ENCODE results near the gene ZNF385C. TPM values are rescaled to one million over a fixed set of nuclear protein-coding genes. Genes with fewer than 3 reads are reported as not detected.

The ZNF385C gene
- polyA plus RNA-seq, 1 donor from 2014 or later: 0.09 TPM

- Mint-ChIP-seq H3K27me3 (no peaks in the 10 kb centered on the region), H3K4me1 (peaks cover 0 to 5% (median 0%) of the 10 kb centered on the region in 3 donors), H3K27ac (peak overlapping the region in 1 of 3 donors; percentile 39)
These were observed 56.7 kb downstream of the ZNF385C start for GRCh38 chr17:42041619-42042018.

GRCh38 chr17:42040818-42041217, 57.5 kb downstream of the ZNF385C start:
- Mint-ChIP-seq H3K27ac (peak overlapping the region in 1 of 3 donors; percentile 39), H3K36me3 (peaks cover 4% of the 10 kb centered on the region), H3K9me3 (no peaks in the 10 kb centered on the region), H3K4me1 (peaks cover 0 to 4% (median 0%) of the 10 kb centered on the region in 3 donors), H3K27me3 (no peaks in the 10 kb centered on the region), H3K4me3 (no peak overlapping the region)

More at GRCh38 chr17:42041619-42042018, 56.7 kb downstream of the ZNF385C start:
- Mint-ChIP-seq H3K36me3 (peaks cover 6% of the 10 kb centered on the region), H3K9me3 (no peaks in the 10 kb centered on the region), H3K4me3 (no peak overlapping the region)

GRCh38 chr17:42039794-42040763, 58.2 kb downstream of the ZNF385C start:
- H3K4me1 Mint-ChIP-seq: no peaks in the 10 kb centered on the region
- H3K27ac Mint-ChIP-seq: no peak overlapping the region
- H3K4me3 Mint-ChIP-seq: no peak overlapping the region
- H3K27me3 Mint-ChIP-seq: no peaks in the 10 kb centered on the region
- peaks cover 3% of the 10 kb centered on the region for H3K36me3 Mint-ChIP-seq
- no peaks in the 10 kb centered on the region for H3K9me3 Mint-ChIP-seq

- no peak overlapping the region for H3K27ac Mint-ChIP-seq
- H3K9me3 Mint-ChIP-seq: no peaks in the 10 kb centered on the region
- H3K36me3 Mint-ChIP-seq: peaks cover 3% of the 10 kb centered on the region
- no peak overlapping the region for H3K4me3 Mint-ChIP-seq
- H3K27me3 Mint-ChIP-seq: no peaks in the 10 kb centered on the region
- H3K4me1 Mint-ChIP-seq: peaks cover 0 to 3% (median 2%) of the 10 kb centered on the region in 3 donors
These were observed 59.9 kb downstream of the ZNF385C start for GRCh38 chr17:42038221-42038973.

GRCh38 chr17:42034059-42034458, 64.2 kb downstream of the ZNF385C start:
- H3K36me3 Mint-ChIP-seq: peaks cover 1% of the 10 kb centered on the region
- H3K27ac Mint-ChIP-seq: no peak overlapping the region
- peaks cover 0 to 3% (median 2%) of the 10 kb centered on the region in 3 donors for H3K4me1 Mint-ChIP-seq
- no peaks in the 10 kb centered on the region for H3K9me3 Mint-ChIP-seq
- no peaks in the 10 kb centered on the region for H3K27me3 Mint-ChIP-seq
- H3K4me3 Mint-ChIP-seq: no peak overlapping the region

- no peaks in the 10 kb centered on the region for H3K27me3 Mint-ChIP-seq
- no peaks in the 10 kb centered on the region for H3K9me3 Mint-ChIP-seq
- H3K4me3 Mint-ChIP-seq: no peak overlapping the region
- peaks cover 0 to 3% (median 2%) of the 10 kb centered on the region in 3 donors for H3K4me1 Mint-ChIP-seq
- H3K27ac Mint-ChIP-seq: no peak overlapping the region
- H3K36me3 Mint-ChIP-seq: peaks cover 2% of the 10 kb centered on the region
These were observed 66.7 kb downstream of the ZNF385C start for GRCh38 chr17:42031584-42031983.

- Mint-ChIP-seq H3K36me3 (peaks cover 2% of the 10 kb centered on the region), H3K4me3 (no peak overlapping the region), H3K27ac (no peak overlapping the region)
These were observed 69.5 kb downstream of the ZNF385C start for GRCh38 chr17:42028791-42029127.

GRCh38 chr17:42027961-42028790, 70.1 kb downstream of the ZNF385C start:
- Mint-ChIP-seq H3K27me3 (no peaks in the 10 kb centered on the region), H3K9me3 (no peaks in the 10 kb centered on the region), H3K27ac (no peak overlapping the region), H3K4me3 (peak overlapping the region in 1 of 4 donors; percentile 5), H3K36me3 (peaks cover 2% of the 10 kb centered on the region), H3K4me1 (peaks cover 5 to 6% (median 6%) of the 10 kb centered on the region in 3 donors)

More at GRCh38 chr17:42028791-42029127, 69.5 kb downstream of the ZNF385C start:
- H3K4me1 Mint-ChIP-seq: peaks cover 6 to 8% (median 6%) of the 10 kb centered on the region in 3 donors
- H3K9me3 Mint-ChIP-seq: no peaks in the 10 kb centered on the region
- H3K27me3 Mint-ChIP-seq: no peaks in the 10 kb centered on the region

- H3K9me3 Mint-ChIP-seq: no peaks in the 10 kb centered on the region
- H3K27ac Mint-ChIP-seq: no peak overlapping the region
- peaks cover 5 to 6% (median 6%) of the 10 kb centered on the region in 3 donors for H3K4me1 Mint-ChIP-seq
- no peaks in the 10 kb centered on the region for H3K27me3 Mint-ChIP-seq
- no peak overlapping the region for H3K4me3 Mint-ChIP-seq
- peaks cover 2% of the 10 kb centered on the region for H3K36me3 Mint-ChIP-seq
These were observed 70.7 kb downstream of the ZNF385C start for GRCh38 chr17:42027590-42027889.

GRCh38 chr17:42026857-42027589, 71.2 kb downstream of the ZNF385C start:
- Mint-ChIP-seq H3K4me3 (no peak overlapping the region), H3K4me1 (peaks cover 6 to 9% (median 7%) of the 10 kb centered on the region in 3 donors), H3K27ac (no peak overlapping the region), H3K36me3 (peaks cover 3% of the 10 kb centered on the region), H3K27me3 (no peaks in the 10 kb centered on the region), H3K9me3 (no peaks in the 10 kb centered on the region)

GRCh38 chr17:42025936-42026335, 72.3 kb downstream of the ZNF385C start:
- H3K4me3 Mint-ChIP-seq: no peak overlapping the region
- peaks cover 13 to 17% (median 13%) of the 10 kb centered on the region in 3 donors for H3K4me1 Mint-ChIP-seq
- peak overlapping the region in 1 of 3 donors; percentile 5 for H3K27ac Mint-ChIP-seq
- H3K27me3 Mint-ChIP-seq: no peaks in the 10 kb centered on the region
- no peaks in the 10 kb centered on the region for H3K9me3 Mint-ChIP-seq
- peaks cover 3% of the 10 kb centered on the region for H3K36me3 Mint-ChIP-seq

GRCh38 chr17:42025191-42025579, 73.1 kb downstream of the ZNF385C start:
- H3K9me3 Mint-ChIP-seq: no peaks in the 10 kb centered on the region
- H3K4me3 Mint-ChIP-seq: peak overlapping the region in 3 of 4 donors; percentile 79 to 82 (median 79)
- peak overlapping the region in 2 of 3 donors; percentile 78 to 92 for H3K27ac Mint-ChIP-seq
- H3K4me1 Mint-ChIP-seq: peaks cover 18 to 22% (median 19%) of the 10 kb centered on the region in 3 donors
- H3K27me3 Mint-ChIP-seq: no peaks in the 10 kb centered on the region
- H3K36me3 Mint-ChIP-seq: peaks cover 3% of the 10 kb centered on the region

GRCh38 chr17:42023524-42024349, 74.5 kb downstream of the ZNF385C start:
- Mint-ChIP-seq H3K9me3 (no peaks in the 10 kb centered on the region), H3K27ac (no peak overlapping the region), H3K4me1 (peaks cover 22 to 27% (median 25%) of the 10 kb centered on the region in 3 donors), H3K4me3 (peak overlapping the region in 2 of 4 donors; percentile 25 to 95), H3K36me3 (peaks cover 1% of the 10 kb centered on the region), H3K27me3 (no peaks in the 10 kb centered on the region)
